GM18526 (cell line): Measurements from ENCODE around the gene ALPL.

Experiments
- POLR2A ChIP-seq: IDR thresholded peaks from 3 replicates; pipeline ENCODE4 v1.6.1; 2011; ENCODE audit not compliant: insufficient read length; ENCODE audit errors: extremely low read depth

ALPL gene

DNA sequence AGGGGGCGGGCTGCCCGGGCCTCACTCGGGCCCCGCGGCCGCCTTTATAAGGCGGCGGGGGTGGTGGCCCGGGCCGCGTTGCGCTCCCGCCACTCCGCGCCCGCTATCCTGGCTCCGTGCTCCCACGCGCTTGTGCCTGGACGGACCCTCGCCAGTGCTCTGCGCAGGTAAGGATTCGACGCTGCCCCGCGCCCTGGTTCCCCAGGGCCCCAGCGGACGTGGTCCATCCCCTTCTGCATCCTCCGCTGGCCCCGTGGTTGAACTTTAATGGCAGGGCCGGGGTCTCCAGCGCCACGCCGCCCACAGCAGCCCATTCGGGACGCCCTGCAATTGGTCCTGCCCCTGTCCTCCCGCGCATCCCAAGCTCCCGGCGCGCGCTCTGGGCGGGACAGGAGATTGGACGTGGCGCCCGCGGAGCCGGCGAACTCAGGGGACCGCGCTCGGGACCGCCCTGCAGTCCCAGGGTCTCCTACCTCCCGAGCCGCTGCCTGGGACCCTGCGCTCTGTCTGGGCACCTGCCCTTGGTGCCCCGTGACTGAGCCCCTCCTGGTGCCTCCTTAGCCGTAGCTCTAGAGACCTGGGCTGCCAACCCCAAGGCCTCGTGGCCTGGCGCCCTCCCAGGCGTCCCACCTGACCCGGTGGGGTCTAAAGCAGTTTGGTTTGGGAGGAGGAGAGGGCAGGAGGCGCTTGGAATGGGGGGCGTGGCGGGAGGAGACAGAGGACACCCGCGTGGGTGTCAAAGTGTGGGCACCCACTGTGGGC, at the start of gene ALPL:
ALPL (plus strand) TSS at position 73 of the 762 bp plus-strand sequence. CDS start 44,659 bp downstream, outside the sequence.
- no peak for TF ChIP-seq POLR2A

DNA sequence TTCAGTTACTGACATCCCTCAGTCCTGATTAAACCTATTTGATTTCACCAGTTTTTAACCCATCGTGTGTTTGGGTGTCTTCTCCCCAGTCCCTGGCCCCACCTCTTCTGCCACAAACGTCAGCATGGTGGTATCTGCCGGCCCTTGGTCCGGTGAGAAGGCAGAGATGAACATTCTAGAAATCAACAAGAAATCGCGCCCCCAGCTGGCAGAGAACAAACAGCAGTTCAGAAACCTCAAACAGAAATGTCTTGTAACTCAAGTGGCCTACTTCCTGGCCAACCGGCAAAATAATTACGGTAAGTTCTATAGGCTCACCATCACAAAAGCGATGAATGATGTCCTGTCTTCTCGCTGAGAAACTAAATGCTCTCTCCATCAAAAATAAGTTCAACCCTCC, 40.6 kb upstream of the ALPL start:
- TF ChIP-seq POLR2A: no peak

DNA sequence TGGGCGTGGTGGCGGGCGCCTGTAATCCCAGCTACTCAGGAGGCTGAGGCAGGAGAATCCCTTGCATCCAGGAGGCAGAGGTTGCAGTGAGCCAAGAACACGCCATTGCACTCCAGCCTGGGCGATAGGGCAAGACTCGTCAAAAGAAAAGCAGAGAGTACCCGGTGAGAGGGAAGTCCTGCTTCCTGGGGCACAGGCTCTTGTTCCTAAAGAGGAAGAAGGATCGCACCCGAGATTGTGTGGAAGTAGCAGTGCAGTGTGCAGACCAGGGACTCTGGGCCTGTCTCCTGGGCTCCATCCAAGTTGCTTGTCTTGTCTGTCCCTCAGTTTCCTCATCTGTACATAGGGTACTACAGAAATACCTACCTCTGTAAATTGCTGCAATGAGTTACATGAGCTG, 39.6 kb upstream of the ALPL start:
- no peak for TF ChIP-seq POLR2A

DNA sequence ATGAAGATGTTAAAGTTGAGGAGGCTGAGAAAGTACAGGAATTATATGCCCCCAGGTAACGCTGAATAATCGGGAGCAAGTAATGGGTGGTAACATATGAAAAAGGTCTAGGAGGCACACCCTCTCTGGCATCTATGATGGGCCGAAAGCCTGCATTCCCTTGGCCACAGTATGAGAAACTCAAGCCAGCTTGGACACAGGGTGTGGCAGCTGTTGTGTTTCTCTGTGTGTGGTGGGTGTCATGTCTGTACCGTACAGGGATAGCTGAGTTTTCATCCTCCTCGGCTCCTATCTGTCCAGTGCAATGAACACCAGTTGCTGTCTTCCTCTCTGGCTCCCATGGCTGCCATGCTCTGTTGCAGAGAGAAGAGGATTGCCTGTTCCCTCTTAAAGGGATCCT, 36.4 kb upstream of the ALPL start:
- TF ChIP-seq POLR2A: no peak

DNA sequence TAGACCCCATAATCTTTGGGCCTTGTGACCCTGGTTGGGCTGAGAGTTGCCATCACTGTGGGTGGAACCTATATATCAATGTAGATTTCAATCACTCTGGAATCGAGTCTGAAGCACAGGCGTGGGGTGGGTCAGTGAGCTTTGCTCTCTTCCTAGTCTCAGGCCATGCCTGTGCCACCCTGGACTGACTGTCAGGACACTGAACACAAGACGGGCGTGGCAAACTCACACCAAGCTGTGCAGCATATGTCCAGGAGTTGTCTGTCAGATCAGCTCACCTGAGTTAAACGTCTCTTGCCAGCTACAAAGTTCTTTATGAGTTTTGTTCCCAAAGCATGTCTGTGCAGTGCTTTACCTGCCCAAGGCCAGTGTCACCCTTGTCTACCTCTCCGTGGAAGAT, 30.9 kb upstream of the ALPL start:
- TF ChIP-seq POLR2A: no peak

DNA sequence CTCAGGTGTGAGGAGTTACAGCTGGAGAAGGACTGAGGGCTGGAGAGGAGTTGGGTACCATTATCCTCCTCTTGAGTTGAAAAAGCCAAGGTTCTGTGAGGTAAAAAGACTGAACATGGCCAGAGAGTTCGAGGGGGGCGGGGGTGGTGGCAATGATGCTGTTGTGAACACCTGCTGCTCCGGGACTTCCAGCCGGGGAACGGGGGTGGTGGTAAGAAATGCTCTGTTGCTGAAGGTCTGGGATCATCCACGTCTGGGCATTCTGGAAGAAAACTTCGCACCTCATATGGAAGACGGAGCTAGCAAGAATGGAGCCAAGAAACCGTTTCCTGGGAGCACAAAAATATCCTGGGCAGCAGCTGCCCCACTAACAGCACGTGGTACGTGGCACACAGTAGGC, 20.1 kb upstream of the ALPL start:
- no peak for TF ChIP-seq POLR2A

DNA sequence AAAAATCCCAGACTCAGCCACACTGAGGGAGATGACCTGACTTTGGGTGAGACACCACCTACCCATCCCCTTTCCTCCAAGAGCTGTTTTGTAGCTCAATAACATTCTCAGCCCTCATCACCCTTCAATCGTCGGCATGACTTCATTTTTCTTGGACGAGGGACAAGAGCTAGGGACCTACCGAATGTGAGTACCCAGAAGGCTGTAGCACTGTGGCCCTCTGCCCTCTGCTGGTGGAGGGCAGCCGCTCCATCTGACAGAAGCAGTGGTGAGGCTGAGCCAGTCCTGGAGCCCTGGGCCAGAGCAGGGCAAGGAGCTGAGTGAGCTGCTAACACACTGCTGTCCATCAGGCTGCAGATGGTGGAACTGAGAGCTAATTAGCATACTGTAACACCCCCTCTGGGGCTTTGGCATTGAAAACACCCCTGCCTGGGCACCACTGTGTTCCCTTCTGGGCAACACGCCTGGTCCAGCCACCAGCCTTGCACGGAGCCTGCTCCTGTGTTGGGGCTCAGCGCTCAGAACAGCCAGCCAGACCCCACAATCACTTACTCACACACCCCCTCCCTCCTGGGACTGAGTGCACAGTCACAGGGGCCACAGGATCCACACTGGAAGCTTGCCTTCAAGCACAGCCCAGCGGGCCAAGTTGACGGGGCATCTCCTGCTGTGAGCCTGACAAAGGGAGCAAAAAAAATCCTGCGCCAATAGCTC, 18.3 kb upstream of the ALPL start:
- no peak for TF ChIP-seq POLR2A

DNA sequence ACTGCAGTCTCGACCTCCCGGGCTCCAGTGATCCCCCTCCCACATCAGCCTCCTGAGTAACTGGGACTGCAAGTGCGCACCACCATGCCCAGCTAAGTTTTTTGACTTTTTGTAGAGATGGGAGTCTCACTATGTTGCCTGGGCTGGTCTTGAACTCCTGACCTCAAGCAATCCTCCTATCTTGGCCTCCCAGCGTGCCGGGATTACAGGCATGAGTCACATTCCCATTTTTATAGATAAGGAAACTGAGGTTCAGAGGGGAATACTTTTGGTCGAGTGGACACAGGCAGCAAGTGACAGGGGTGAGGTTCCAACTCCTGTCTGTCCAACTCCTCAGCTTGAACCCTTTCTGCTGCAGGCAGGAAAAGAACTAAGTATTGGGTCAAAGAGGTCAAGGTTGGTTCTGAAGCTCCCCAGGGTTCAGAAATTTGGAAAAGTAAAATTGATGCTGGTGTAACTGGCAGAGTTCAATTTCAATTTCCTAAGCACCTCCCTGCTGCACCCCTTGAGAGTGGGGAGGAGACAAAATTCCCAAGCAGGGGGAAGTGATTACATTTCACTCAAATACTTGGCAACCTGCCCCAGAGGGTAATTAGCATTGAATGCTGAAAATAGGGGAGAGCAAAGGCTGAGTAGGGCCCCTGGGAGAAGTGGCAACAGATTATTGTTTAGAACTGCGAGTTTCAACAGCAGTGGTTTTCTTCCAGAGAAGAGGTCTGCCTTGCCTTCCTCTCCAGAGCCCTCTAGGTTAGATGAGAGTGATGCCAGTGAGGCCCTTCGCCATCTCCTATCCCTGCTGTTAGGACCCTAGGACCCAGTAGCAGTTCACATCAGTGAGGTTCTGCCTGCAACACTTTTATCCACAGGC, 17.5 kb upstream of the ALPL start:
- TF ChIP-seq POLR2A: no peak

DNA sequence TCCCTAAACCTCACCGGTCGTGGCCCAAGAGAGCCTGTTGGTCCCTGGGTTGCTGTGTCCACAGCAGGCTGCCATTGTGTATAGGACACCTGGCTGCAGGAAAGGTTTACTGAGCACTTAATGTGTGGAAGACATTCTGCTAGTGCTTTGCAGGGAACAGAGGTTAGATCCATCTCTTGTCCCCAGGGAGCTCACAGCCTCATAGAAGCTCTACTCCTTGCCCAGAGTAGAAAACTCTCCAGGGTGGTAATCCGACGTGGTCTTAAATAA, 16.9 kb upstream of the ALPL start:
- TF ChIP-seq POLR2A: no peak

DNA sequence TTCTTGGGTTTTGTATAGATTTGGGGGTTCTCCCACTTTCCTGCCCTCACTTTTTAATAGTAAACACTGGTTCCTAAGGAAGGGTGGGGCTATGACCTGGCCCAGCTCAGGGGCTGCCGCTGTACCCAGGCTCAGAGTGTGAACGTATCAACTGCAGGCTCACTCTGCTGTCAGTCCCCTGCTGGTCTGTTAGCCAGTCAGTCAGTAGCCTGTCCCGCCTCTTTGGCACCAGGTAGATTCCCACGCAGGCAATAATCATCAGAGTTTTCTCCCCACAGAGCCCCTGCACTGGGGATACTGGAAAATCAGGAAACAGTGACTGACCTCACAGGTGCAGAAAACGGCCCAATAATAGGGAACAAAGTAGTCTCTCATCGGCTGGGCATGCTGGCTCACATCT, 15.0 kb upstream of the ALPL start:
- TF ChIP-seq POLR2A: no peak

DNA sequence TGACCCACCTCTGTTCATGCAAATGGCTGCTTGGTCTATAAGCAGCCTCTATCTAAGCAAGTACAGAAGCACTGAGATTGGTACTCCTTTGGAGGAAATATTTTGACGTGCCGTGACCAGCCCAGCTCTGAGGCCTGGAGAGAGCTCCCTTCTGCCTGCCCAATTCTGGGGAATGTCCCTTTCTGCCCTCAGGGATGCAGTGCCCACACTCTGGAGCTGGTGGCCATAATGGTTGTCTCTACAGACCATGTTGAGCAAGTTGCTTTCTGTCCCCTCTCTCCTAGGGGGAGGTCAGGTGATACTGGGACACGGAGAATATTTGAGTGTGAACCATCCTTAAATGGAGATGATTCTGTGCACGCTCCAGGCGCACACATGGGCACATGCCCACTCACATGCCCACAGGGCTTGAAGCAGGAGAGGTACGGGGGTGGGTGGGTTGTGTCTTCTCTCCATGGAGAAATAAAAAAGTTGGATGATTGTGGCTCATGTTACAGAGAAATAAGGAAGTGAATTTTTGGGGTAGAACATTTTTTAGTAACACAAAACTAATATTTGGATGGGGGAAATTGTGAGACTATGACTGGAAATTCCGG, 13.9 kb upstream of the ALPL start:
- no peak for TF ChIP-seq POLR2A

DNA sequence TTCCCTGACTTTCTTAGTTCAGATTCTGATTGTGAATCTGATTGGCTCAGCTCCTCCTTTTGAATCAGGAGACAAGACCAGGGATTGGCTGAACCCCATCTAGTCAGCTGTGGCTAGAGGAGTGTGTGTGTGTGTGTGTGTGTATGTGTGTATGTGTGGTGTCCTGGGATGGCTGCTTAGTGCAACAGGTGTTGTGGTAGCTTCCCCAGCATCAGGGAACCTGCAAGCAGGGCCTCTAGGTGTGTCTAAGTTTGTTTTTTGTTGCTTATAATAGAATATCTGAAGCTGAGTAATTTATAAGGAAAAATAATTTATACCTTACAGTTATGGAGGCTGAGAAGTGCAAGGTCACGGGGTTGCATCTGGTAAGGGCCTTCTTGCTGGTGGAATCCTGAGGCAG, 13.2 kb upstream of the ALPL start:
- TF ChIP-seq POLR2A: no peak

DNA sequence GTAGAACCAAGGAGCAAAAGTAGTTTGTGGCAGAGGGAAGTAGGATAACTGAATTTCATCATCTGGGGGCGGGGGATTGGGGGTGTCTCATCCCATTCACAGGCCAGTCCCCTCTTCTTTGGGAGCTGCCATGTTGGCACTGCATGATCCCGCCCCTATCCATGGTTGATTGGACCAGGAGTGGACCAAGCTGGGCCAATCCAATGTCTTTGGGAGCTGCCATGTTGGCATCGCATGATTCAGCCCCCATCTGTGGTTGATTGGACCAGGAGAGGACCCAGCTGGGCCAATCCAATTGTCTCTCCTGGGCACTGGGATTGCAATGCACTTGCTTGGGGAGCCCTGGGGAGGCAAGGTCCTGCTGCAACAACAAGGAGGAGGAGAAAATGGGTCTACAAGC, 12.3 kb upstream of the ALPL start:
- no peak for TF ChIP-seq POLR2A

DNA sequence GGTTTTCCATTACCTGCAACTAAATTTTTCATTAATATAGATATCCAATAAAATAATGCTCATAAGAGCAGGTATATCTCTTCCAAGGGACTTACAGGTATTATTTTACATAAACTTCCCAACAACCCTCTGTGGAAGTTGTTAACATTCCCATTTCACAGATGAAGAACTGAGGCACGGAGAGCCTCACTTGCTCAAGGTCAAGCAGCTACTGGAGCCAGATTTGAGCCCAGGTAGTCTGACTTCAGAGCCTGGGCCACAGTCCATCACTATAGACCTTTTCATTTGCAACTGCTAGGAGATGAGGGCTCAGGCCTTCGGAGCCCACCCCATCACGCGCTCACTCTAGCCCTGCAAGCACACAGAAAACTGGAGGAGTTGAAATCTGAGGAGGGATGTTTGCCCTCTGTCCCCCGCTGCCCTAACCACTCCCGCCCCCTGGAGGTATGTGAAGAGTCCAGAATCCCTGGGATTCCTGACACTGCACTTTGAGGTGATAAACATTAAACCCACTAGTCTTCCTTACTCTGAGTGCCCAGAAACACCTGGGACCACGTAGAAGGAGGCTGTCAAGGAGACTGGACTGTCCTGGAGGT, 11.7 kb upstream of the ALPL start:
- no peak for TF ChIP-seq POLR2A

DNA sequence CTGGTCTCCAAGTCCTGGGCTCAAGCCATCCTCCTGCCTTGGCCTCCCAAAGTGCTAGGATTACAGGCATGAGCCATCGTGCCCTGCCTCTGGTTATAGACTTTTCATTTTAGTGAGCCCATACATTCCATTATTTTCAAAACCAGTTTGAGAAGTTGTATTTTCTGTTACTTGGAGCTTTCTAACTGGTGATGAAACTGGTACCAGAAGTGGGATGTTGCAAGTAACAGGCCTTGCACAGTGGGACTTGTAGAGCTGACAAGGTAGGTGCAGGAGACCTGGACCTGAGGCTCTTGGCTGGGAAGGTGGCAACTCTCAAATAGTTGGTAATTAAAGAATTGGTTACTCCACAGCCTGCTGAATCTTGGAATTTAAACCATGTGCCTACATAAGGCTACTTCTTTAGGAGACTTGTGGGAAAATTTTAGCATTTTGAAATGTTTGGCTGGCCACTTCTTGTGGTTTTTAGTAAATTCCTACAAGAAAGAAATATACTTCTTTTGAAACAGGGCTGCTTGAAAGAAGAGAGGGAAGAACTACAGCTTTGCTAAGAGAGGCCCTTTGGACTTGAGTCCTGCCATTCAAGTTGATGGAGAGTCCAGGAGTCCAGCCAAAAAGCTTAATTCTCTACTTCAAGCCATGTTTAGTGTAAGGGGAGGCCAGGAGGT, 9.8 kb upstream of the ALPL start:
- TF ChIP-seq POLR2A: no peak
